ENCODE data around the gene CACNA1I. TPM values are rescaled to one million over a fixed set of nuclear protein-coding genes. Genes with fewer than 3 reads are reported as not detected.

The CACNA1I gene
- total RNA-seq, 2 experiments from 2014 or later, result 29.2 to 30.1 TPM

DNA sequence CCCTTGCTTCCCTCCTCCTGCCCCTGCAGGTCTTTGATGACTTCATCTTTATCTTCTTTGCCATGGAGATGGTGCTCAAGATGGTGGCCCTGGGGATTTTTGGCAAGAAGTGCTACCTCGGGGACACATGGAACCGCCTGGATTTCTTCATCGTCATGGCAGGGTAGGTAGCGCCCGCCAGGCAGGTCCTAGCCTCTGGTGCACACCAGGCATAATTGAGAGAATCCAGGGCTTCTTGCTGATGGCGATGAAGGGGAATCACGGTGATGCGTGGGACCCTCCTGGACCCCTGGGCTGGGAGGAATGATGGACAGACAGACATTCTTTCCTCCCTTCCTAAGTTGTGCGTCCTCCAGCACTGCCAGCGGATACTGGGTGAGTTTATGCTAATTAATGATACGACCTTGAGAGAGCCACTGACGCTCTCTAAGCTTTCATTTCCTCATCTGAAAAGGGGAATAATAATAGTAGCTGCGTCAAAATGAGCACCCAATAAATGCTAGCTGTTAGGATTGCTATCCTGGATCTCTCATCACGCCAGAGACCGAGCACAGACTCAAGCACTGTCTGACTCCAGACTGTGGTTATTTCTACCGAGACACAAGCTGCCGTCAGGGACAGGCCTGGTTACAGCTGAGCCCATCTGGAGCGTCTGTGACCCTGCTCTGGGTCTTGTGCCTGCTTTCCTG lies 30.1 kb downstream of the CACNA1I start:
- Mint-ChIP-seq H3K36me3 (ENCODE audit: low read depth) (no peaks in the 10 kb centered on the region), H3K4me3 (no peak overlapping the region), H3K4me1 (ENCODE audit: low read depth) (peaks cover 51% of the 10 kb centered on the region), H3K27ac (peak overlapping the region; percentile 62), H3K9me3 (peaks cover 12% of the 10 kb centered on the region), H3K27me3 (peaks cover 3% of the 10 kb centered on the region)
- no peaks in the 10 kb centered on the region for H3K27me3 ChIP-seq (ENCODE audit: control insufficient read depth in 1 of 2, insufficient read depth in 2 of 2, low read length in 2 of 2)
- no peak for TF ChIP-seq CTCF (IDR thresholded peaks at IDR 0.05)
- no peak overlapping the region for H3K4me3 ChIP-seq (ENCODE audit: low read length)
- intact Hi-C loops (cut with DNase I, micrococcal nuclease), result loop anchor here in 1 of 2 experiments (5.0 kb wide), 1 partner anchor 57 kb away; no protein-coding TSS in a partner anchor
- H3K9me3 ChIP-seq (ENCODE audit: control insufficient read depth in 1 of 2, insufficient read depth in 1 of 2, low read length in 2 of 2), result peaks cover 0 to 5% of the 10 kb centered on the region in 2 experiments
- POLR2A ChIA-PET, result no interaction called here
- H3K36me3 ChIP-seq (ENCODE audit: insufficient read depth, low read length), result no peaks in the 10 kb centered on the region
- peaks cover 38% of the 10 kb centered on the region for H3K4me1 ChIP-seq (ENCODE audit: insufficient read depth, low read length)
- no peak overlapping the region for H3K27ac ChIP-seq (ENCODE audit: low read depth in 1 of 2, low read length in 2 of 2)
- CTCF ChIA-PET, result no interaction called here
- DNase-seq (no peak), ATAC-seq (ENCODE audit: poor library complexity) (no peak)

DNA sequence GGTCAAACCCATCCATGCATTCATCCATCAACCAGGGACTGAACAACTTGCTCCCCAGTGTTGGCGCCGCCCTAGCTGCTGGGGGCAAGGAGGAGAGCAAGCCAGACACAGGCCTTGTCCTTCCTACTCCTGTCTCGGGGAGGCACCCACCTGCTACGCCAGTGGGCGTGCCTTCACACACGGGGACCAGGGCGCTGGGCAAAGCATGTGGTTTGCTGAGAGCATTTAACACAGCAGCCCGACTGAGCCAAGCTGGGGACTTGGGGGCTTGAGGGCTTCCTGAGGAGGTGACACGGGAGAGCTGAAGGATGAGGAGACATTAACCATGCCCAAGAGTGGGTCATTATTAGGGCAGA lies 30.6 kb downstream of the CACNA1I start:
- CTCF ChIA-PET, result no interaction called here
- ATAC-seq (ENCODE audit: poor library complexity) (no peak), DNase-seq (no peak)
- peaks cover 38% of the 10 kb centered on the region for H3K4me1 ChIP-seq (ENCODE audit: insufficient read depth, low read length)
- peaks cover 0 to 5% of the 10 kb centered on the region in 2 experiments for H3K9me3 ChIP-seq (ENCODE audit: control insufficient read depth in 1 of 2, insufficient read depth in 1 of 2, low read length in 2 of 2)
- peaks cover 48% of the 10 kb centered on the region for H3K4me1 Mint-ChIP-seq (ENCODE audit: low read depth)
- H3K4me3 Mint-ChIP-seq, result no peak overlapping the region
- no peak overlapping the region for H3K4me3 ChIP-seq (ENCODE audit: low read length)
- no peaks in the 10 kb centered on the region for H3K36me3 Mint-ChIP-seq (ENCODE audit: low read depth)
- peak overlapping the region; percentile 62 for H3K27ac Mint-ChIP-seq
- no peaks in the 10 kb centered on the region for H3K27me3 ChIP-seq (ENCODE audit: control insufficient read depth in 1 of 2, insufficient read depth in 2 of 2, low read length in 2 of 2)
- no peak overlapping the region for H3K27ac ChIP-seq (ENCODE audit: low read depth in 1 of 2, low read length in 2 of 2)
- peaks cover 12% of the 10 kb centered on the region for H3K9me3 Mint-ChIP-seq
- POLR2A ChIA-PET, result no interaction called here
- TF ChIP-seq CTCF (IDR thresholded peaks at IDR 0.05), result no peak
- H3K36me3 ChIP-seq (ENCODE audit: insufficient read depth, low read length), result no peaks in the 10 kb centered on the region
- H3K27me3 Mint-ChIP-seq, result no peaks in the 10 kb centered on the region
- intact Hi-C loops (cut with DNase I, micrococcal nuclease), result loop anchor here in 1 of 2 experiments (5.0 kb wide), 1 partner anchor 56 kb away; no protein-coding TSS in a partner anchor

- H3K4me3 ChIP-seq (ENCODE audit: low read length), result no peak overlapping the region
- H3K27me3 ChIP-seq (ENCODE audit: control insufficient read depth in 1 of 2, insufficient read depth in 2 of 2, low read length in 2 of 2), result no peaks in the 10 kb centered on the region
- ChIA-PET POLR2A (interaction anchor here (0.8 kb wide), 1 partner anchor 974 kb away, joined by 3 read pairs; no protein-coding TSS in a partner anchor), CTCF (no interaction called here)
- Mint-ChIP-seq H3K4me3 (no peak overlapping the region), H3K27me3 (no peaks in the 10 kb centered on the region), H3K27ac (no peak overlapping the region), H3K9me3 (peaks cover 12% of the 10 kb centered on the region), H3K36me3 (ENCODE audit: low read depth) (no peaks in the 10 kb centered on the region), H3K4me1 (ENCODE audit: low read depth) (peaks cover 43% of the 10 kb centered on the region)
- DNase-seq (no peak), ATAC-seq (ENCODE audit: poor library complexity) (no peak)
- H3K36me3 ChIP-seq (ENCODE audit: insufficient read depth, low read length), result no peaks in the 10 kb centered on the region
- intact Hi-C loops (cut with DNase I, micrococcal nuclease), result loop anchor here in 1 of 2 experiments (5.0 kb wide), 1 partner anchor 54 kb away; no protein-coding TSS in a partner anchor
- H3K27ac ChIP-seq (ENCODE audit: low read depth in 1 of 2, low read length in 2 of 2), result no peak overlapping the region
- no peak for TF ChIP-seq CTCF (IDR thresholded peaks at IDR 0.05)
- no peaks in the 10 kb centered on the region for H3K9me3 ChIP-seq (ENCODE audit: control insufficient read depth in 1 of 2, insufficient read depth in 1 of 2, low read length in 2 of 2)
- H3K4me1 ChIP-seq (ENCODE audit: insufficient read depth, low read length), result peaks cover 29% of the 10 kb centered on the region
These were observed 32.8 kb downstream of the CACNA1I start for GRCh38 chr22:39603345-39603744.
